ENCODE measurements around the gene NISCH. TPM values are rescaled to one million over a fixed set of nuclear protein-coding genes. Genes with fewer than 3 reads are reported as not detected.

The NISCH gene
- total and polyA plus RNA-seq, 2 donors (not counting 1 experiment from before 2014, with no cell fraction given), result 130 to 169 TPM

GRCh38 chr3:52439426-52440248 is 15.8 kb upstream of the NISCH start:
- no peaks in the 10 kb centered on the region for H4K20me1 ChIP-seq (ENCODE audit: control insufficient read depth, insufficient read depth, low read length, poor library complexity, severe bottlenecking)
- Mint-ChIP-seq H3K4me3 (no peak overlapping the region), H3K4me1 (no peaks in the 10 kb centered on the region), H3K27me3 (no peaks in the 10 kb centered on the region), H3K9me3 (ENCODE audit: insufficient read depth) (no peaks in the 10 kb centered on the region), H3K27ac (no peak overlapping the region)
- WGBS (ENCODE audit: insufficient coverage), result 94% methylated on average over 15 of the region's 16 CpGs
- ChIA-PET CTCF (interaction anchor here (0.9 kb wide), 1 partner anchor 101 kb away, joined by 3 read pairs; no protein-coding TSS in a partner anchor), POLR2A (interaction anchor here (0.6 kb wide), 1 partner anchor 100 kb away, joined by 3 read pairs; no protein-coding TSS in a partner anchor)
- H3K9me3 ChIP-seq (ENCODE audit: control extremely low read depth in 1 of 3, control insufficient read depth in 2 of 3, insufficient read depth in 1 of 3, low read length in 2 of 3), result no peaks in the 10 kb centered on the region
- H3K27ac ChIP-seq (ENCODE audit: low read length in 2 of 2), result no peak overlapping the region
- no peak overlapping the region for H3K9ac ChIP-seq (ENCODE audit: low read length)
- no peak overlapping the region for H2AFZ ChIP-seq (ENCODE audit: insufficient read depth, low read depth, low read length, poor library complexity, severe bottlenecking)
- ATAC-seq (ENCODE audit: low read depth) (no peak), DNase-seq (no peak)
- no peaks in the 10 kb centered on the region for H3K27me3 ChIP-seq (replicated peaks in 1 of 4; ENCODE audit: control extremely low read depth in 1 of 4, control insufficient read depth in 3 of 4, insufficient read depth in 4 of 4, low read length in 3 of 4)
- TF ChIP-seq CTCF (IDR thresholded peaks at IDR 0.05), result no peak
- no peak for TF ChIP-seq EZH2 (IDR thresholded peaks at IDR 0.05; ENCODE audit: borderline replicate concordance, insufficient read depth, low read depth, low read length, poor library complexity, severe bottlenecking)
- intact Hi-C loops (cut with micrococcal nuclease), result no loop called here
- H3K79me2 ChIP-seq (ENCODE audit: control insufficient read depth, insufficient read depth, low read length), result no peaks in the 10 kb centered on the region
- no peak overlapping the region for H3K4me2 ChIP-seq (replicated peaks; ENCODE audit: low read depth, low read length, poor library complexity, severe bottlenecking)
- no peaks in the 10 kb centered on the region for H3K36me3 ChIP-seq (replicated peaks in 1 of 2; ENCODE audit: control extremely low read depth in 1 of 2, control insufficient read depth in 1 of 2, extremely low read depth in 1 of 2, insufficient read depth in 2 of 2, low read length in 1 of 2)
- H3K4me1 ChIP-seq (ENCODE audit: control insufficient read depth in 2 of 2, insufficient read depth in 2 of 2, low read length in 2 of 2), result peaks cover 0 to under 1% of the 10 kb centered on the region in 2 donors
- H3K4me3 ChIP-seq (ENCODE audit: control extremely low read depth in 1 of 5, extremely low read depth in 1 of 5, insufficient read depth in 1 of 5, low read depth in 2 of 5, low read length in 4 of 5), result no peak overlapping the region

- no peak overlapping the region for H3K9ac ChIP-seq (ENCODE audit: low read length)
- H3K79me2 ChIP-seq (ENCODE audit: control insufficient read depth, insufficient read depth, low read length), result no peaks in the 10 kb centered on the region
- no peak overlapping the region for H3K4me3 ChIP-seq (ENCODE audit: control extremely low read depth in 1 of 5, extremely low read depth in 1 of 5, insufficient read depth in 1 of 5, low read depth in 2 of 5, low read length in 4 of 5)
- peaks cover 0 to 6% of the 10 kb centered on the region in 2 donors for H3K4me1 ChIP-seq (ENCODE audit: control insufficient read depth in 2 of 2, insufficient read depth in 2 of 2, low read length in 2 of 2)
- no peak overlapping the region for H2AFZ ChIP-seq (ENCODE audit: insufficient read depth, low read depth, low read length, poor library complexity, severe bottlenecking)
- H3K4me3 Mint-ChIP-seq, result no peak overlapping the region
- ChIA-PET CTCF (no interaction called here), POLR2A (no interaction called here)
- WGBS (ENCODE audit: insufficient coverage), result 96% methylated on average over 12 of the region's 12 CpGs
- intact Hi-C loops (cut with micrococcal nuclease), result no loop called here
- ATAC-seq (ENCODE audit: low read depth), result no peak
- DNase-seq, result no peak
- H3K4me2 ChIP-seq (replicated peaks; ENCODE audit: low read depth, low read length, poor library complexity, severe bottlenecking), result no peak overlapping the region
- H3K9me3 ChIP-seq (ENCODE audit: control extremely low read depth in 1 of 3, control insufficient read depth in 2 of 3, insufficient read depth in 1 of 3, low read length in 2 of 3), result no peaks in the 10 kb centered on the region
- no peak overlapping the region for H3K27ac Mint-ChIP-seq
- no peak overlapping the region for H3K27ac ChIP-seq (ENCODE audit: low read length in 2 of 2)
- no peak for TF ChIP-seq EZH2 (IDR thresholded peaks at IDR 0.05; ENCODE audit: borderline replicate concordance, insufficient read depth, low read depth, low read length, poor library complexity, severe bottlenecking)
- no peak for TF ChIP-seq CTCF (IDR thresholded peaks at IDR 0.05)
- H3K36me3 ChIP-seq (replicated peaks in 1 of 2; ENCODE audit: control extremely low read depth in 1 of 2, control insufficient read depth in 1 of 2, extremely low read depth in 1 of 2, insufficient read depth in 2 of 2, low read length in 1 of 2), result no peaks in the 10 kb centered on the region
- H3K27me3 ChIP-seq (replicated peaks in 1 of 4; ENCODE audit: control extremely low read depth in 1 of 4, control insufficient read depth in 3 of 4, insufficient read depth in 4 of 4, low read length in 3 of 4), result no peaks in the 10 kb centered on the region
- no peaks in the 10 kb centered on the region for H3K27me3 Mint-ChIP-seq
- H4K20me1 ChIP-seq (ENCODE audit: control insufficient read depth, insufficient read depth, low read length, poor library complexity, severe bottlenecking), result no peaks in the 10 kb centered on the region
- peaks cover 3% of the 10 kb centered on the region for H3K4me1 Mint-ChIP-seq
- H3K9me3 Mint-ChIP-seq (ENCODE audit: insufficient read depth), result no peaks in the 10 kb centered on the region
Observed at GRCh38 chr3:52440249-52440551, 15.2 kb upstream of the NISCH start.
